ENCODE data around the gene REV3L. TPM values are rescaled to one million over a fixed set of nuclear protein-coding genes. Genes with fewer than 3 reads are reported as not detected.
A peak's percentile ranks its signal among the peaks of the same experiment; 100 is the strongest.

The REV3L gene
- total and polyA plus RNA-seq, 2 of the 13 experiments (the other 11 are each of a cell fraction or from before 2014, with no cell fraction given) = 12.8 to 31.3 TPM

GRCh38 chr6:111482959-111483735 lies at the start of gene REV3L (continued):
- TF ChIP-seq ATF4 (CRISPR knock-in tag; IDR thresholded peaks at IDR 0.05) = peak in 1 of 2 experiments; percentile 71; a peak in 2 of 4 replicates
- TF ChIP-seq TRAFD1 (CRISPR knock-in tag; IDR thresholded peaks at IDR 0.05; ENCODE audit: borderline replicate concordance) = peak; percentile 8
- TF ChIP-seq NBN (conservative IDR thresholded peaks at IDR 0.05) = no peak
- TF ChIP-seq FOXM1 (CRISPR knock-in tag; IDR thresholded peaks at IDR 0.05) = no peak
- peak; percentile 94 for TF ChIP-seq SRF (IDR thresholded peaks at IDR 0.05; ENCODE audit: low read depth, low read length)
- no peak; the same call in 1 of the 2 replicates for TF ChIP-seq ZNF737 (CRISPR knock-in tag; IDR thresholded peaks at IDR 0.05; ENCODE audit: borderline replicate concordance)
- no peak for TF ChIP-seq HMGA1 (CRISPR knock-in tag; conservative IDR thresholded peaks at IDR 0.05)
- 0 out of 2 replicates have a peak, but pooled peaks have one; percentile 66 for TF ChIP-seq IRX3 (CRISPR knock-in tag; IDR thresholded peaks at IDR 0.05; ENCODE audit: borderline replicate concordance, low read depth)
- TF ChIP-seq ZNF232 (CRISPR knock-in tag; IDR thresholded peaks at IDR 0.05; ENCODE audit: borderline replicate concordance) = peak; percentile 57; the same call in 1 of the 2 replicates
- TF ChIP-seq RARG (CRISPR knock-in tag; IDR thresholded peaks at IDR 0.05; ENCODE audit: low read depth) = peak; percentile 25; the same call in 1 of the 2 replicates
- TF ChIP-seq DR1 (CRISPR knock-in tag; IDR thresholded peaks at IDR 0.05) = peak; percentile 62; the same call in 1 of the 2 replicates
- peak; percentile 29; the same call in 1 of the 2 replicates for TF ChIP-seq ZKSCAN1 (IDR thresholded peaks at IDR 0.05; ENCODE audit: low read length)
- peak; percentile 10; the same call in 1 of the 2 replicates for TF ChIP-seq NCOA2 (CRISPR knock-in tag; IDR thresholded peaks at IDR 0.05)
- peak; percentile 34; the same call in 1 of the 2 replicates for TF ChIP-seq ZNF292 (CRISPR knock-in tag; IDR thresholded peaks at IDR 0.05; ENCODE audit: borderline replicate concordance, low read depth)
- no peak for TF ChIP-seq THYN1 (CRISPR knock-in tag; IDR thresholded peaks at IDR 0.05; ENCODE audit: borderline replicate concordance, low read depth)
- TF ChIP-seq PHF8 (CRISPR knock-in tag; IDR thresholded peaks at IDR 0.05) = peak; percentile 77
- peak; percentile 18; the same call in 1 of the 2 replicates for TF ChIP-seq RAD21 (CRISPR knock-in tag; IDR thresholded peaks at IDR 0.05)
- 0 out of 2 replicates have a peak, but pooled peaks have one; percentile 36 for TF ChIP-seq ZNF503 (CRISPR knock-in tag; IDR thresholded peaks at IDR 0.05)
- no peak for TF ChIP-seq TRIM24 (CRISPR knock-in tag; IDR thresholded peaks at IDR 0.05)
- no peak for TF ChIP-seq ZNF546 (CRISPR knock-in tag; conservative IDR thresholded peaks at IDR 0.05)
- no peak for TF ChIP-seq ZBTB14 (CRISPR knock-in tag; IDR thresholded peaks at IDR 0.05)
- no peak; the same call in 1 of the 2 replicates for TF ChIP-seq MYPOP (CRISPR knock-in tag; IDR thresholded peaks at IDR 0.05)
- TF ChIP-seq WIZ (CRISPR knock-in tag; IDR thresholded peaks at IDR 0.05) = 0 out of 2 replicates have a peak, but pooled peaks have one; percentile 22

Data from HepG2 (cell line).